Effector memory CD4-positive, alpha-beta T cell (primary cell): ENCODE results near the gene CARD14.
A peak's percentile ranks its signal among the peaks of the same experiment; 100 is the strongest.

Experiments
- DNase-seq, 3 donors: peaks; one replicate each; pipeline ENCODE4 v3.0.0-alpha.2; 2020
- H3K27ac ChIP-seq: 2 replicates; pipeline ENCODE4 v1.7.0; 2013; ENCODE audit warnings: mild to moderate bottlenecking, low read length, moderate library complexity; ENCODE audit not compliant: insufficient read depth, poor library complexity, severe bottlenecking
- H3K27me3 ChIP-seq: replicated peaks from 2 replicates; pipeline ENCODE4 v1.7.0; 2013; ENCODE audit warnings: mild to moderate bottlenecking, low read length; ENCODE audit not compliant: insufficient read depth, control insufficient read depth, poor library complexity, severe bottlenecking
- H3K36me3 ChIP-seq: 2 replicates; pipeline ENCODE4 v1.7.0; 2013; ENCODE audit warnings: mild to moderate bottlenecking, low read length, moderate library complexity; ENCODE audit not compliant: control insufficient read depth, insufficient read depth
- H3K4me1 ChIP-seq: 2 replicates; pipeline ENCODE4 v1.7.0; 2013; ENCODE audit warnings: low read length, mild to moderate bottlenecking; ENCODE audit not compliant: control insufficient read depth, insufficient read depth, poor library complexity, severe bottlenecking
- H3K4me3 ChIP-seq: 2 replicates; pipeline ENCODE4 v1.7.0; 2013; ENCODE audit warnings: low read length, low read depth, mild to moderate bottlenecking; ENCODE audit not compliant: insufficient read depth, poor library complexity, severe bottlenecking
- H3K9me3 ChIP-seq: 2 replicates; pipeline ENCODE4 v1.7.0; 2013; ENCODE audit warnings: mild to moderate bottlenecking, low read length, moderate library complexity; ENCODE audit not compliant: control insufficient read depth

CARD14 gene

GRCh38 chr17:80246266-80246681, 76.4 kb downstream of the CARD14 start:
- no peak overlapping the region for H3K27ac ChIP-seq
- H3K4me3 ChIP-seq: no peak overlapping the region
- H3K9me3 ChIP-seq: no peaks in the 10 kb centered on the region
- H3K36me3 ChIP-seq: peaks cover 26% of the 10 kb centered on the region
- DNase-seq: no peak
- H3K4me1 ChIP-seq: no peaks in the 10 kb centered on the region
- H3K27me3 ChIP-seq: no peaks in the 10 kb centered on the region

DNA sequence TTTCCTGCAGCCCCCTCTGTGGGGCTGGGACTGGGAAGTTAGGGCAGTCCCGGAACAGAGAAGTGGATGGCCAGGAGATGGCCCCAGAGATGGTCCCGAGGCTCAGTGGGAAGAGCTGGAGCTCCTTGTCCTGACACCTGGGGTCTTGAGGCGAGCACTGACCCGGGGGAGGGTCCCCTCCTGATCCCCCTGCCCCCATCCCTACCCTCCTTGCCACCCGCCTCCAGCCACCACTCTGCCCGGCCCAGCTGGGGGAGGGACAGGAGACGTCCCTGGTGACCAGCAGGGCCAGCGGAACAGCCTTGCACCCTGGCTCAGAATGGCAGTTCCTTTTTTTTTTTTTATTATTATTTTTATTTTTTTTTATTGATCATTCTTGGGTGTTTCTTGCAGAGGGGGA, 76.9 kb downstream of the CARD14 start:
- no peaks in the 10 kb centered on the region for H3K9me3 ChIP-seq
- H3K36me3 ChIP-seq: peaks cover 22% of the 10 kb centered on the region
- no peaks in the 10 kb centered on the region for H3K4me1 ChIP-seq
- no peaks in the 10 kb centered on the region for H3K27me3 ChIP-seq
- H3K4me3 ChIP-seq: no peak overlapping the region
- DNase-seq: no peak
- no peak overlapping the region for H3K27ac ChIP-seq

DNA sequence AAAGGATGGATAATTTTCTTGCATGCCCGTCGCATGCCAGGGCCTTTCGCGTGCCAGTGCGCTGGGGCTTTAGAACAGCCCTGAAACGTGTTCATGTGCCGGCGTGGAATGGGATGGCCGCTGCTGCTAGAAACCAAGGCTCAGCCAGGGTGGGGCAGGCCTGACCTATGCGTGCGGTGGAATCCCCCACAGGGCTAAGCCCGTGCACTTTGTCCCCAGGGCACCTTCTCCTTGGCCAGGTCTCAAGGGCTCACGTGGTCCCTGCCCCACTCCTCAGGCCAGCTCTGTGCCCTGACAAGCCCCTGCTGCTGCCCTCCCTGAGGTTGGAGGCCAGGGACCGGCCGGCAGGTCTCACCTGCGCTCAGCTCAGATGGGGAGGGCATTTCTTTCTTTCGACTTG, 77.7 kb downstream of the CARD14 start:
- no peaks in the 10 kb centered on the region for H3K9me3 ChIP-seq
- peaks cover 16% of the 10 kb centered on the region for H3K36me3 ChIP-seq
- H3K27ac ChIP-seq: no peak overlapping the region
- H3K4me1 ChIP-seq: no peaks in the 10 kb centered on the region
- no peak overlapping the region for H3K4me3 ChIP-seq
- DNase-seq: no peak
- H3K27me3 ChIP-seq: no peaks in the 10 kb centered on the region

GRCh38 chr17:80248001-80248893, 78.4 kb downstream of the CARD14 start:
- Histone ChIP-seq H3K4me3 (no peak overlapping the region), H3K4me1 (peaks cover 2% of the 10 kb centered on the region), H3K27me3 (no peaks in the 10 kb centered on the region), H3K36me3 (peaks cover 16% of the 10 kb centered on the region), H3K27ac (no peak overlapping the region), H3K9me3 (no peaks in the 10 kb centered on the region)
- no peak for DNase-seq

DNA sequence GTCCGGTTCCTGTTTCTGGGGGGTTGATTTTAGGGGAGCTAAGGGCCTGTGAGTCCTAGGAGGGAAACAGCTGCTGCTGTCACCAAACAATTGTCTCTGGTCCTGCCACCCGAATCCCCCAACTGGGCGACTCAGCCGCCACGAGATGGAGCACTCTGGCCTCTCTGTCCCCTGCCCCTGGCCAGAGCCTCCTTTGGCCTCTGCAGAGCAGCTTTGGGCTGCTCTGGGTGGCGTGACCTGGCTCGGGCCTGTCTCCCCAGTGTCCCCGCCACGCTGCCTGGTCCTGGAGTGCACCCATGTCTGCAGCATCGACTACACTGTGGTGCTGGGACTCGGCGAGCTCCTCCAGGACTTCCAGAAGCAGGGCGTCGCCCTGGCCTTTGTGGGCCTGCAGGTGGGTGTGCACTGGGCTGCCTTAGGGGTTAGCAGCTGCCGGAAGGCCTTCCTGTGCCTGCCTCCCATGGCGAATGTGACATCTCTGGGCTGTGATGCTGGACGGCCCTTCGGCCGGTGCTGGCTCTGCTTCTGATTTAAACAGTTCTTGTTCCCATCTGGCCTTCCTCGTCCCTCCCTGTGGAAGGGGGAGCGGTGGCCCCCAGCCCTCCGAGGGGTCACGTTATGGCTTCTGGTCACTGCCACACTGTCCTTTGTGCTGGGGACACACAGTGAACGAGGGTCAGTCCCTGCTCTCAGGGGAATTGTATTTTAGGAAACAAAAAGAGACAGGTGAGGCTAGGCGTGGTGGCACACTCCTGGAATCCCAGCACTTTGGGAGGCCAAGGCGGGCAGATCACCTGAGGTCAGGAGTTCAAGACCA, 79.3 kb downstream of the CARD14 start:
- Histone ChIP-seq H3K4me3 (no peak overlapping the region), H3K4me1 (peaks cover 3% of the 10 kb centered on the region), H3K27ac (no peak overlapping the region), H3K9me3 (no peaks in the 10 kb centered on the region), H3K27me3 (no peaks in the 10 kb centered on the region), H3K36me3 (peaks cover 16% of the 10 kb centered on the region)
- no peak for DNase-seq

DNA sequence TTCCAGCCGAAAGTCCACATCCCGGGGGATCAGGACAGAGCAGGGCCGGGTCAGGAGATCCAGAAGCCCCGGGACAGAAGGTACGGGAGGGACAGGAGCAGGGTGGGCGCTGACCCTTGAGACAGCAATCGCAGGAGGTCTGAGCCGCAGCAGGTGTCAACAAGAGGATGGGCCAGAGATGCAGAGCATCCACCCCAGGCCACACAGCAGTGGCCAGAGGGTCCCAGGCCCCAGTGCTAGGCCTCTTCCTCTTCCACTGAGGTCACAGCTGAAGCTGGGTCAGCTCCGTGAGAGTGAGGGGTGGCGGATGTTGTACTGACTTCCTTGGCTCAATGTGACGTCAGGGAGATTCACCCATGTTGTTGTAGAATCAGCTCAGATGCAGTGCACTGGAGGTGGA, 82.1 kb downstream of the CARD14 start:
- Histone ChIP-seq H3K9me3 (no peaks in the 10 kb centered on the region), H3K4me3 (no peak overlapping the region), H3K27ac (no peak overlapping the region), H3K36me3 (no peaks in the 10 kb centered on the region), H3K4me1 (peaks cover 11% of the 10 kb centered on the region), H3K27me3 (no peaks in the 10 kb centered on the region)
- no peak for DNase-seq

DNA sequence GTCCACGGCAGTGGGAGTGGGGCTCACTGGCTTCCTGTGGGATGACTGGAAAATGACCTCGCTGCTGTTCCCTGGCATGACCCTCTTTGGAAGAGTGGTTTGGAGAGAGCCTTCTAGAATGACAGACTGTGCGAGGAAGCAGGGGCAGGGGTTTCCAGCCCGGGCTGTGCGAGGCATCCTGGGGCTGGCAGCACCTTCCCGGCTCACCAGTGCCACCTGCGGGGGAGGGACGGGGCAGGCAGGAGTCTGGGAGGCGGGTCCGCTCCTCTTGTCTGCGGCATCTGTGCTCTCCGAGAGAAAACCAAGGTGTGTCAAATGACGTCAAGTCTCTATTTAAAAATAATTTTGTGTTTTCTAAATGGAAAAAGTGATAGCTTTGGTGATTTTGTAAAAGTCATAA, 83.0 kb downstream of the CARD14 start:
- Histone ChIP-seq H3K9me3 (no peaks in the 10 kb centered on the region), H3K4me3 (no peak overlapping the region), H3K27me3 (no peaks in the 10 kb centered on the region), H3K27ac (no peak overlapping the region), H3K4me1 (peaks cover 11% of the 10 kb centered on the region), H3K36me3 (no peaks in the 10 kb centered on the region)
- DNase-seq: peak; percentile 72 to 77 (median 76)

DNA sequence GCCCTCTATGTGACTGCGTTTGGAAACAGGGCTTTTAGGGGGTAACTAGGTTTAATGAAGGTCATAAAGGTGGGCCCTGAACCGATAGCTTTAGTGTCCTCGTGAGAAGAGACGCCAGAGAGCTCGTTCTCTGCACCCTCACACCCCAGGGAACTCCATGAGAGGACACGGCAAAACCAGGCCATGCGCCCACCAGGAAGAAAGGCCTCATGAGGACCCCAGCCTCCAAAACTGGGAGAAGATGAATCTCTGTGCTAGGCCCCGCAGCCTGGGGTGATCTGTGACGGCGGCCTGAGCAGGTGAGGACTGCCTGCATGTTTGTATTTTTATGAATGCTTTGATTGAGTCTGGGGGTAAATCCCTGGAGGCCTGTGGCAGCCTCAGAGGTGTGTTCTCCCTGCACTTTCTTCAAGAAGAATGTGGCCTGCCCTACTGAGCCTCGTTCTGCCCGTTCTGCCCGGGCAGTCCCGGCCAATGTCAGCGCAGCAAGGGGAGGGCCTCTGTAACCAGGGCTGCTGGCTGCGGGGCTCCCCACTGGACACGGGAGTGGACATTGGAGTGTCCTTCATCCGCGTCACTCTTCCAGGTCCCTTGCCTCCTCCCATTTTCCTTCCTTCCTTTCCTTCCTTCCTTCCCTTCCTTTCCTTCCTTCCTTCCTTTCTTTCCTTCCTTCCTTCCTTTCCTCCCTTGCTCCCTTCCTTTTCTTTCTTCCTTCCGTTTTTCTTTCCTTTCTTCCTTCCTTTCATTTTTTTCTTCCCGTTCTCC, 84.0 kb downstream of the CARD14 start:
- no peak for DNase-seq

DNA sequence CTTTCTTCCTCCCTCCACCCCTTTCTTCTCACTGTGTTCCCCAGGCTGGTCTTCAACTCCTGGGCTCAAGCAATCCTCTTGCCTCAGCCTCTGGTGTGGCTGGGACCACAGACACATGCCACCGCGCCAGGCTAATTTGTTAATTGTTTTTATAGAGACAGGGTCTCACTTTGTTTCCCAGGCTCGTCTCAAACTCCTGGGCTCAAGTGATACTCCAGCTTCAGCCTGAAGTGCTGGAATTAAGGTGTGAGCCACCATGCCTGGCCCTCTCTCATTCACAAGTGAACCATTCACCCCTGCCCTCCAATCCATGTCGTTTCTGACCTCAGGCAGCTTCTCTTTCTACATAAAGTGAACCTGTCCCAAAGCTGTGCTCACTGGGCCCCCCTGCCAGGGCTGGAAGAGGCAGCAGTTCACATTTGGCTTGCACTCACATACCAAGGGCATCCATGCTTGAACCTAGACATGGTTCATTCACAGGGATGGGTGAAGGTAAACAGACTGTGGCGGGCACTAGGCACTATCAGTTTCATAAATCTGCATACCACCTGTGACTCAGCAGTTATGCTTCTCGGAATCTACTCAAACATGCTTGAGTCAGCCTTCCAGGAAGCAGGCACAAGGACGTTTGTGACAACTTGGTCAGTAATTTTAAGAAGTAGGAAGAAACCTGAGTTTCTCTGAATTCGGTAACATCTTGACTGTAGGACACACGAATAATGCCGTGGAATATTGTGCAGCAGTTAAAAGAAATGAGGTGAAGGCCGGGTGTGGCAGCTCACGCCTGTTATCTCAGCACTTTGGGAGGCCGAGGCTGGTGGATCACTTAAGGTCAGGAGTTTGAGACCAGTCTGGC, 84.8 kb downstream of the CARD14 start:
- peaks cover 12% of the 10 kb centered on the region for H3K4me1 ChIP-seq
- DNase-seq: peak; percentile 36 to 45 (median 42)
- no peaks in the 10 kb centered on the region for H3K9me3 ChIP-seq
- no peak overlapping the region for H3K4me3 ChIP-seq
- H3K27me3 ChIP-seq: no peaks in the 10 kb centered on the region
- H3K36me3 ChIP-seq: no peaks in the 10 kb centered on the region
- H3K27ac ChIP-seq: peak overlapping the region; percentile 56

More for the DNA sequence above, 84.0 kb downstream of the CARD14 start:
- Histone ChIP-seq H3K4me3 (no peak overlapping the region), H3K27ac (no peak overlapping the region), H3K9me3 (no peaks in the 10 kb centered on the region), H3K27me3 (no peaks in the 10 kb centered on the region), H3K4me1 (peaks cover 11% of the 10 kb centered on the region), H3K36me3 (no peaks in the 10 kb centered on the region)
